Stomach smooth muscle (tissue), 2 donors: ENCODE results near the gene TSSK2.

Experiments used
- H3K27ac ChIP-seq: one replicate; pipeline ENCODE4 v1.7.0; 2013; ENCODE audit warnings: mild to moderate bottlenecking, low read length, inconsistent platforms
- H3K27me3 ChIP-seq, 2 donors: one replicate each; pipeline ENCODE4 v1.7.0; 2013; ENCODE audit warnings: low read length in 2 of 2; ENCODE audit not compliant: insufficient read depth in 2 of 2, control insufficient read depth in 1 of 2
- H3K36me3 ChIP-seq, 2 donors: one replicate each; pipeline ENCODE4 v1.7.0; 2013; ENCODE audit warnings: low read length in 2 of 2; ENCODE audit not compliant: control insufficient read depth in 2 of 2, insufficient read depth in 2 of 2
- H3K4me1 ChIP-seq: one replicate; pipeline ENCODE4 v1.7.0; 2013; ENCODE audit warnings: low read length; ENCODE audit not compliant: control insufficient read depth, insufficient read depth
- H3K4me3 ChIP-seq, 2 donors: one replicate each; pipeline ENCODE4 v1.7.0; 2013; ENCODE audit warnings: low read length in 2 of 2
- H3K9ac ChIP-seq, 2 donors: one replicate each; pipeline ENCODE4 v1.7.0; 2013; ENCODE audit warnings: low read length in 2 of 2, mild to moderate bottlenecking in 1 of 2
- H3K9me3 ChIP-seq, 2 donors: one replicate each; pipeline ENCODE4 v1.7.0; 2013; ENCODE audit warnings: low read length in 2 of 2; ENCODE audit not compliant: control insufficient read depth in 2 of 2
- donor health status: healthy.
- donor health status: Pancreatic carcinoma.

TSSK2 gene

GRCh38 chr22:19132693-19133400, 1.7 kb downstream of the TSSK2 start:
- Histone ChIP-seq H3K4me3 (no peak overlapping the region), H3K27ac (no peak overlapping the region), H3K4me1 (no peaks in the 10 kb centered on the region), H3K36me3 (peaks cover 34 to 46% of the 10 kb centered on the region in 2 donors), H3K9ac (no peak overlapping the region), H3K27me3 (no peaks in the 10 kb centered on the region), H3K9me3 (no peaks in the 10 kb centered on the region)

GRCh38 chr22:19133561-19133960, 2.5 kb downstream of the TSSK2 start:
- peaks cover 41 to 52% of the 10 kb centered on the region in 2 donors for H3K36me3 ChIP-seq
- H3K4me1 ChIP-seq: no peaks in the 10 kb centered on the region
- H3K27me3 ChIP-seq: no peaks in the 10 kb centered on the region
- H3K4me3 ChIP-seq: no peak overlapping the region
- H3K27ac ChIP-seq: no peak overlapping the region
- no peak overlapping the region for H3K9ac ChIP-seq
- H3K9me3 ChIP-seq: no peaks in the 10 kb centered on the region

DNA sequence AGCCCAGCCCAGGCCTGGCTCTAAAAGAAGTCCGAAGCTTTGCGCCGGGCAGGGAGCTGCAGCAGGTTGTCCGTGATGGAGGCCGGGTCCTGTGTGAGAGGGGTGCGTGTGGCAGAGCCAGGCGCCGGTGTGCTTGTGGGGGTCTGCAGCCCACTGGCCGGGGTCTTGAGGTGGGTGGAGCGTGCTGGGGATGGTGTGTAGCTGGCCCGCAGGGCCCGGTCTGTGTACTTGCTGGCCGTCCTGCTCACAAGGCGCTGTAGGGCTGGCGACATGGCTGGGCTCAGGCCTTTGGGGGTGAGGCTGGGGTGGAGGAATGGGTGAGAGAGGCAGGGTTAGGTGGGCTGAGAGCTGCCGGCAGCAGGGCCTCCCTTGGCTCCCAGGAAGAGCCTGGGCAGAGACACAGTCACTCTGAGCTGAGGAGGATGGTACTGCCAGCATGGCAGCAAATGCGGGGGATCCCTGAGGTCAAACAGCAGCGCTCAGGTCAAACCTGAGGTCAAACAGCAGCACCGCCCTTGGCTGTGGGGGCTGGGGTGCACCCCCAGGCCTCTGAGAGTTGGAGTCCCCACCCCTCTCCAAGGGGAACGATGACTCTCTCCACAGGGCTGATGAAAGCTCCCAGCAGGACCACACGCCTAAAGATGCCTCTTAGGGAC, 3.2 kb downstream of the TSSK2 start:
- H3K4me3 ChIP-seq: no peak overlapping the region
- H3K36me3 ChIP-seq: peaks cover 49 to 59% of the 10 kb centered on the region in 2 donors
- H3K9me3 ChIP-seq: no peaks in the 10 kb centered on the region
- no peak overlapping the region for H3K9ac ChIP-seq
- no peak overlapping the region for H3K27ac ChIP-seq
- H3K27me3 ChIP-seq: no peaks in the 10 kb centered on the region
- H3K4me1 ChIP-seq: no peaks in the 10 kb centered on the region

- H3K27me3 ChIP-seq: no peaks in the 10 kb centered on the region
- H3K4me3 ChIP-seq: no peak overlapping the region
- no peaks in the 10 kb centered on the region for H3K4me1 ChIP-seq
- peaks cover 55 to 65% of the 10 kb centered on the region in 2 donors for H3K36me3 ChIP-seq
- no peak overlapping the region for H3K27ac ChIP-seq
- no peaks in the 10 kb centered on the region for H3K9me3 ChIP-seq
- H3K9ac ChIP-seq: no peak overlapping the region
These were observed 3.8 kb downstream of the TSSK2 start for GRCh38 chr22:19134874-19135273.

DNA sequence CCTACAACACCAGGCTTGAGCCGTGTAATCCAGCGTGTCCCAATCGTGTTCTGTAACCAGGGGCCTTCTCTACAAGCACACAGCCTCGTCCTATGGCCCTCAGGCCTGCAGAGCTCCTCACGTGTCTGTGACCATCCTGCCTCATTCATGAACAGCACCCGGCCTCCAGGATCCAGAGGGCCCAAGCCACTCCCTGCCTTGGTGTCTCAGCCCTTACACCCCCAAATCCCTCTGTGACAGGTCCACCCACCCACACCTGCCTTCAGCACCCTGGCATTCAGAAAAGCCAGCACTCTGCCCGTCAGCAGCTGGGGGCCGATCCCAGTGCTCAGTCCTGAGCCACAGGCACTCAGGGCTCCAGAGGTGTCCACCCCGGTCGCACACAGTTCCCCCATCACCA, 5.8 kb downstream of the TSSK2 start:
- Histone ChIP-seq H3K27ac (no peak overlapping the region), H3K4me3 (no peak overlapping the region), H3K36me3 (peaks cover 67 to 77% of the 10 kb centered on the region in 2 donors), H3K9ac (no peak overlapping the region), H3K27me3 (no peaks in the 10 kb centered on the region), H3K4me1 (no peaks in the 10 kb centered on the region), H3K9me3 (no peaks in the 10 kb centered on the region)

DNA sequence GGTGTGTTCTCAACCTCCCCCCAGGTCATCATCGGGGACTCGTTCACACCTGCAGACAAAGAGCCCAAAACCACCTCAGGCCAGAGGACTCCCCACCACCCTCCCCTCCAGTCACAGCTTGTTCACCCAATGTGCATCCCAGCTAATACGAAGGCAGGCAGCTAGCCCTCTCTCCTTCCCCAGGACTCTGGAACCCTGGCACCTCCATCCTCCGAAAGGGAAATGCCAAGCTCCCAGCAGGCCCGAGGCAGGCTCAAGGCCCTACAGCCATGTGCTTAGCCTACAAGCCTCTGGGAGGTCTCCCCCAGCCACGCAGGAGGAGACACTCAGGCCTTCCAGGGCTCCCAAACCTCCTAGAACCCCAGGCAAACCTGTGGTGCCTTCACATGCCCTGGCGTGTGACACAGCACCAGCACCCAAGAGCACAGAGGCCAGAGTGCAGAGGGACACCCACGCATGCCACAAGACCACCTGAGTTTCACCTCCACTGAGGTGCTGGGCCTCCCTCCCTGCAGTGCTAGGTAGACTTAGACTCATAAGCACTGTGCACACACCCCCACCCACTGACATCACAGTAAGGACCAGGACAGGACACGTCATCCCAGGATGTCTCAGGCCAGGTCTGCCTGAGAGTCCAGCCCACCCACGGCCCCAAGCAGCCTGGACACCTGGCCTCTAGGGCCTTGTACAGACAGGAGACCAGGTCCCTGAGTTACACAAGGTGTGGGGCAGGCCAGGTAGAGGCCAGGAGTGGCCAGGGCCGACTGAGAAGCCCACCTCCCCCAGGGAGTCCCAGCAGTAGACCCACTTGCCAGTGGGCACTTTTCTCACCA, 6.5 kb downstream of the TSSK2 start:
- Histone ChIP-seq H3K36me3 (peaks cover 71 to 80% of the 10 kb centered on the region in 2 donors), H3K9me3 (no peaks in the 10 kb centered on the region), H3K4me3 (no peak overlapping the region), H3K27me3 (no peaks in the 10 kb centered on the region), H3K9ac (no peak overlapping the region), H3K27ac (no peak overlapping the region), H3K4me1 (peaks cover 5% of the 10 kb centered on the region)

- Histone ChIP-seq H3K36me3 (peaks cover 66 to 77% of the 10 kb centered on the region in 2 donors), H3K9ac (no peak overlapping the region), H3K4me1 (peaks cover 9% of the 10 kb centered on the region), H3K27me3 (no peaks in the 10 kb centered on the region), H3K27ac (no peak overlapping the region), H3K9me3 (no peaks in the 10 kb centered on the region), H3K4me3 (no peak overlapping the region)
These were observed 7.3 kb downstream of the TSSK2 start for GRCh38 chr22:19138217-19139000.

- no peak overlapping the region for H3K4me3 ChIP-seq
- no peaks in the 10 kb centered on the region for H3K27me3 ChIP-seq
- no peak overlapping the region for H3K27ac ChIP-seq
- peaks cover 60 to 73% of the 10 kb centered on the region in 2 donors for H3K36me3 ChIP-seq
- H3K4me1 ChIP-seq: peaks cover 14% of the 10 kb centered on the region
- no peaks in the 10 kb centered on the region for H3K9me3 ChIP-seq
- H3K9ac ChIP-seq: no peak overlapping the region
These were observed 7.9 kb downstream of the TSSK2 start for GRCh38 chr22:19139001-19139356.

DNA sequence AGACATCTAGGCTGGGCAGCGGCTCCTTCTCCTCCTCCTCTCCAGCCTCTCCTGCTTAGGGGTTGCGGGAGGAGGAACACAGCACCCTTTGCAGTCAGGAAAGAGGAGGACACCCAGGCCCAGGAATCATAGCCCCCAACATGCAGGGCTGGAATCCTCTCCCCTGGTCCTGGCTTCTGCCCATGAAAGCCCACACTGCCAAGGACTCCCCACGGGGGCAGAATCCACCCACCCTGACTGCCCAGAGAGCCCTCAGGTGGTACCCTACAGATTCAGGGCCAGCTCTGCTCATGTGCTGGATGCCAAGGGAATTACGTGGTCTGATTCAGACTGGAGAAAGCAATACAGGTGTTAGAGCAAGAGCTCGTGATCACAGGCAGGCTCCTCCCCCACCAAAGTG, 8.9 kb downstream of the TSSK2 start:
- Histone ChIP-seq H3K4me1 (peaks cover 14% of the 10 kb centered on the region), H3K9me3 (no peaks in the 10 kb centered on the region), H3K9ac (no peak overlapping the region), H3K36me3 (peaks cover 53 to 64% of the 10 kb centered on the region in 2 donors), H3K27ac (no peak overlapping the region), H3K4me3 (no peak overlapping the region), H3K27me3 (no peaks in the 10 kb centered on the region)

DNA sequence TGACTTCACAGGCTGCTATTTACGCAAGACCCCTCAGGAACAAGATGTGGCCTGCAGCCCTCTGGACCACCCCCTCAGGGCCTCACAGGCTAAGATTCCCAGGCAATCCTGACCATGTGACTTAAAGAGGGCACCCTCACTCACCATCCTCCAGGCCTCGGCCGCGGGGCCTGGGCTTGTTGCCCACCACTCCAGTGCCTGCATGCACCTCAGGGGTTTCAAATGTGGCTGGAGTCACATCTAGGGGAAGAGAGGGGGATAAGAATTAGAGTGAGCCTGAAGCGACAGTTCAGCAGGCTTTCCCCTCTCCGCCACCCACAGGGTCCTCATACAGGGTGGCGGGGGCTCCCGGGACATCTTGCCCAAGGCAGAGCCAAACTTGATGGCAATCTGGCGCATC, 11.3 kb downstream of the TSSK2 start:
- Histone ChIP-seq H3K36me3 (peaks cover 45 to 48% of the 10 kb centered on the region in 2 donors), H3K9me3 (no peaks in the 10 kb centered on the region), H3K4me3 (no peak overlapping the region), H3K27me3 (peaks cover 0 to under 1% of the 10 kb centered on the region in 2 donors), H3K27ac (no peak overlapping the region), H3K9ac (no peak overlapping the region), H3K4me1 (peaks cover 14% of the 10 kb centered on the region)
